Neural cell (in vitro differentiated cells): ENCODE measurements around the gene CLDN34. TPM values are rescaled to one million over a fixed set of nuclear protein-coding genes. Genes with fewer than 3 reads are reported as not detected.

Source experiments
- H2AFZ ChIP-seq: fragments of 200-600, 300-800 bp; sonication (generic), shearing (Covaris generic); 2 replicates; pipeline ENCODE4 v1.6.0; 2014; ENCODE audit warnings: low read depth, mild to moderate bottlenecking, antibody characterized with exemption, low read length, moderate library complexity
- H3F3A ChIP-seq: fragments of 200-600 bp; shearing (Covaris generic); 2 replicates; pipeline ENCODE4 v1.6.1; 2016; ENCODE audit warnings: mild to moderate bottlenecking, moderate library complexity, mixed read lengths, antibody characterized with exemption, low read length; ENCODE audit not compliant: insufficient read depth, poor library complexity, severe bottlenecking
- H3K27ac ChIP-seq: fragments of 200-600, 300-800 bp; sonication (generic), shearing (Covaris generic); 2 replicates; pipeline ENCODE4 v1.5.1; 2014; ENCODE audit warnings: mild to moderate bottlenecking, low read length, moderate library complexity
- H3K27me3 ChIP-seq: fragments of 300-800, 200-600 bp; sonication (generic), shearing (Covaris generic); 2 replicates; pipeline ENCODE4 v1.6.0; 2014; ENCODE audit warnings: mild to moderate bottlenecking, low read depth, low read length, moderate library complexity; ENCODE audit not compliant: insufficient read depth
- H3K36me3 ChIP-seq: fragments of 300-800, 200-600 bp; sonication (generic), shearing (Covaris generic); 2 replicates; pipeline ENCODE4 v1.5.1; 2014; ENCODE audit warnings: mild to moderate bottlenecking, antibody characterized with exemption, low read length, moderate library complexity; ENCODE audit not compliant: insufficient read depth
- H3K4me2 ChIP-seq: fragments of 300-800, 200-600 bp; sonication (generic), shearing (Covaris generic); 2 replicates; pipeline ENCODE4 v1.6.0; 2014; ENCODE audit warnings: mild to moderate bottlenecking, low read length
- H3K4me3 ChIP-seq: fragments of 300-800, 200-600 bp; sonication (generic), shearing (Covaris generic); 2 replicates; pipeline ENCODE4 v1.5.1; 2014; ENCODE audit warnings: mild to moderate bottlenecking, low read length, moderate library complexity
- H3K79me2 ChIP-seq: fragments of 200-600 bp; shearing (Covaris generic); replicated peaks from 2 replicates; pipeline ENCODE4 v1.6.0; 2014; ENCODE audit warnings: mild to moderate bottlenecking, low read length, moderate library complexity; ENCODE audit not compliant: insufficient read depth
- H3K9ac ChIP-seq: fragments of 300-800, 200-600 bp; sonication (generic), shearing (Covaris generic); 2 replicates; pipeline ENCODE4 v1.6.1; 2016; ENCODE audit warnings: mild to moderate bottlenecking, low read length, mixed read lengths
- H3K9me2 ChIP-seq: fragments of 200-600 bp; shearing (Covaris generic); 2 replicates; pipeline ENCODE4 v1.6.1; 2016; ENCODE audit warnings: mild to moderate bottlenecking, low read length, mixed read lengths; ENCODE audit not compliant: insufficient read depth
- H3K9me3 ChIP-seq: fragments of 200-600, 300-800 bp; sonication (generic), shearing (Covaris generic); 2 replicates; pipeline ENCODE4 v1.6.1; 2016; ENCODE audit warnings: mild to moderate bottlenecking, mixed run types, low read length, moderate library complexity, mixed read lengths
- H4K20me1 ChIP-seq: fragments of 200-600 bp; shearing (Covaris generic); 2 replicates; pipeline ENCODE4 v1.6.1; 2016; ENCODE audit warnings: mild to moderate bottlenecking, mixed run types; ENCODE audit not compliant: insufficient read depth
- CTCF ChIP-seq: fragments of 450-650 bp; IDR thresholded peaks from 2 replicates; pipeline ENCODE4 v1.5.1; 2014; ENCODE audit warnings: antibody characterized with exemption, mild to moderate bottlenecking, moderate library complexity; ENCODE audit not compliant: poor library complexity, severe bottlenecking
- EP300 ChIP-seq: fragments of 450-650 bp; conservative IDR thresholded peaks from 2 replicates; pipeline ENCODE4 v1.6.1; 2014; ENCODE audit warnings: antibody characterized with exemption, mild to moderate bottlenecking, moderate library complexity; ENCODE audit not compliant: poor library complexity, severe bottlenecking
- EZH2 ChIP-seq: fragments of 200-600, 300-800 bp; shearing (Covaris generic), sonication (generic); IDR thresholded peaks from 2 replicates; pipeline ENCODE4 v1.6.1; 2014; ENCODE audit warnings: antibody characterized with exemption, low read length, borderline replicate concordance, mild to moderate bottlenecking; ENCODE audit not compliant: insufficient read depth, poor library complexity, severe bottlenecking
- MXI1 ChIP-seq: fragments of 450-650 bp; conservative IDR thresholded peaks from 2 replicates; pipeline ENCODE4 v1.6.1; 2014; ENCODE audit warnings: antibody characterized with exemption, mild to moderate bottlenecking; ENCODE audit not compliant: poor library complexity, severe bottlenecking
- POLR2AphosphoS5 ChIP-seq: IDR thresholded peaks from 2 replicates; pipeline ENCODE4 v1.6.1; 2012
- RAD21 ChIP-seq: fragments of 450-650 bp; conservative IDR thresholded peaks from 2 replicates; pipeline ENCODE4 v1.6.1; 2014; ENCODE audit warnings: antibody characterized with exemption, mild to moderate bottlenecking, moderate library complexity
- REST ChIP-seq: IDR thresholded peaks from 2 replicates; pipeline ENCODE4 v1.6.1; 2012; ENCODE audit warnings: borderline replicate concordance
- SMC3 ChIP-seq: fragments of 450-650 bp; conservative IDR thresholded peaks from 2 replicates; pipeline ENCODE4 v1.6.1; 2014; ENCODE audit warnings: antibody characterized with exemption, mild to moderate bottlenecking, moderate library complexity; ENCODE audit not compliant: poor library complexity
- TAF1 ChIP-seq: IDR thresholded peaks from 2 replicates; pipeline ENCODE4 v1.6.1; 2012; ENCODE audit warnings: low read depth
- polyA plus RNA-seq: library from polyadenylated mRNA; depleted of rRNA; stranded (reverse); fragments of >200 nt; gene quantifications from 2 replicates; pipeline ENCODE4 v1.2.3, GENCODE V29; 2014

Gene CLDN34
- polyA plus RNA-seq, 1 donor from 2014 or later = not detected

- no peak overlapping the region for H3K4me2 ChIP-seq
- H3K4me3 ChIP-seq = no peak overlapping the region
- no peak overlapping the region for H3K27ac ChIP-seq
- H3K36me3 ChIP-seq = no peaks in the 10 kb centered on the region
- H4K20me1 ChIP-seq = no peaks in the 10 kb centered on the region
- H3F3A ChIP-seq = no peaks in the 10 kb centered on the region
- TF ChIP-seq CTCF = no peak
- H3K27me3 ChIP-seq = no peaks in the 10 kb centered on the region
- no peaks in the 10 kb centered on the region for H3K9me2 ChIP-seq
- H3K9me3 ChIP-seq = no peaks in the 10 kb centered on the region
- no peak overlapping the region for H2AFZ ChIP-seq
- H3K9ac ChIP-seq = no peak overlapping the region
- H3K79me2 ChIP-seq = no peaks in the 10 kb centered on the region
Observed at GRCh38 chrX:9997524-9997923, 30.4 kb downstream of the CLDN34 start.

- TF ChIP-seq EP300 (no peak), RAD21 (no peak), REST (no peak), TAF1 (no peak), EZH2 (no peak), CTCF (no peak), POLR2AphosphoS5 (no peak), MXI1 (no peak), SMC3 (no peak)
- no peaks in the 10 kb centered on the region for H3F3A ChIP-seq
- no peaks in the 10 kb centered on the region for H3K9me3 ChIP-seq
- no peak overlapping the region for H2AFZ ChIP-seq
- no peak overlapping the region for H3K27ac ChIP-seq
- H3K9me2 ChIP-seq = no peaks in the 10 kb centered on the region
- no peak overlapping the region for H3K4me2 ChIP-seq
- H3K36me3 ChIP-seq = no peaks in the 10 kb centered on the region
- H3K79me2 ChIP-seq = no peaks in the 10 kb centered on the region
- H4K20me1 ChIP-seq = no peaks in the 10 kb centered on the region
- H3K4me3 ChIP-seq = no peak overlapping the region
- H3K27me3 ChIP-seq = no peaks in the 10 kb centered on the region
- H3K9ac ChIP-seq = no peak overlapping the region
Observed at GRCh38 chrX:10001496-10001895, 34.3 kb downstream of the CLDN34 start.
